ENCODE results near the gene GPR143. TPM values are rescaled to one million over a fixed set of nuclear protein-coding genes. Genes with fewer than 3 reads are reported as not detected.

GPR143 gene
- total and polyA plus RNA-seq, 12 donors, result 0.06 to 0.58 (median 0.30) TPM; not detected in 9

- Histone ChIP-seq H3K27me3 (peaks cover 0 to 85% (median 0%) of the 10 kb centered on the region in 7 donors), H3K27ac (no peak within 1 kb of the TSS), H3K4me1 (no peaks in the 10 kb centered on the region), H3K36me3 (no peaks in the 10 kb centered on the region), H3K9me3 (no peaks in the 10 kb centered on the region), H3K4me3 (peak within 1 kb of the TSS in 9 of 10 donors; percentile 35 to 57 (median 49))
- ATAC-seq (peak in 2 of 8 donors; percentile 44 to 79), DNase-seq (no peak)
- intact Hi-C loops (cut with DNase I), result no loop called here
- TF ChIP-seq CTCF (IDR thresholded peaks at IDR 0.05), result no peak
- 0% methylated on average over 8 to 115 of the region's 132 CpGs for WGBS, 2 donors
These were observed 20.5 kb upstream of the GPR143 start, which contains the start of gene SHROOM2 for GRCh38 chrX:9785944-9786797. Gene SHROOM2, plus strand, starts transcription at chrX:9786429. Its CDS starts 117 bp downstream, at chrX:9786546.

- intact Hi-C loops (cut with DNase I), result no loop called here
- ATAC-seq (peak in 1 of 8 donors; percentile 13), DNase-seq (no peak)
- Histone ChIP-seq H3K4me3 (peak overlapping the region in 9 of 10 donors; percentile 10 to 57 (median 49)), H3K9me3 (no peaks in the 10 kb centered on the region), H3K27ac (no peak overlapping the region), H3K4me1 (no peaks in the 10 kb centered on the region), H3K36me3 (no peaks in the 10 kb centered on the region), H3K27me3 (peaks cover 0 to 79% (median 0%) of the 10 kb centered on the region in 7 donors)
- no peak for TF ChIP-seq CTCF (IDR thresholded peaks at IDR 0.05)
- WGBS, 2 donors, result 13 to 22% methylated on average over 19 to 55 of the region's 58 CpGs
These were observed 19.8 kb upstream of the GPR143 start for GRCh38 chrX:9785254-9785943.

GRCh38 chrX:9784332-9784731, 18.7 kb upstream of the GPR143 start:
- H3K36me3 ChIP-seq, result no peaks in the 10 kb centered on the region
- 95 to 99% methylated on average over 8 of the region's 8 CpGs for WGBS, 2 donors
- H3K4me1 ChIP-seq, result no peaks in the 10 kb centered on the region
- H3K27ac ChIP-seq, result no peak overlapping the region
- TF ChIP-seq CTCF (IDR thresholded peaks at IDR 0.05), result no peak
- H3K27me3 ChIP-seq, result peaks cover 0 to 68% (median 0%) of the 10 kb centered on the region in 7 donors
- DNase-seq (no peak), ATAC-seq (no peak)
- no peak overlapping the region for H3K4me3 ChIP-seq
- no peaks in the 10 kb centered on the region for H3K9me3 ChIP-seq
- intact Hi-C loops (cut with DNase I), result no loop called here

DNA sequence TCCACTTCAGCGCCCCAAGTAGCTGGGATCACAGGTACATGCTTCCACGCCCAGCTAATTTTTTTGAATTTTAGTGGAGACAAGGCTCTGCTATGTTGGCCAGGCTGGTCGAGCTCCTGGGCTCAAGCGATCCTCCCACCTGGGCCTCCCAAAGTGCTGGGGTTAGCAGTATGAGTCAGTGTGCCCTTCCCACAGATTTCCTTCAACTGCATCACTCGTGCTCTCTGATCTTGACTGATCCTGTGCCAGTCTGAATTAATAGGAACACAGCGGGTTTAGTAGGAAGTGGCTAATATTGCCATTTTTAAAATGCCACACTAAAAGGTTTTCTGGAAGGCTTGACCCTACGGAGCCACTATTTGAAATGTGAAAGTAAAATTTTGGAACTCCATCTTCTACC, 16.3 kb upstream of the GPR143 start:
- Histone ChIP-seq H3K36me3 (no peaks in the 10 kb centered on the region), H3K27me3 (peaks cover 0 to 50% (median 0%) of the 10 kb centered on the region in 7 donors), H3K27ac (no peak overlapping the region), H3K4me1 (no peaks in the 10 kb centered on the region), H3K4me3 (no peak overlapping the region), H3K9me3 (no peaks in the 10 kb centered on the region)
- TF ChIP-seq CTCF (IDR thresholded peaks at IDR 0.05), result no peak
- WGBS, 2 donors, result 91 to 92% methylated on average over 7 of the region's 7 CpGs
- no peak for DNase-seq
- ATAC-seq, result no peak
- intact Hi-C loops (cut with DNase I), result no loop called here

All from heart right ventricle (tissue), 16 donors.